ENCODE results near the gene SMPD3.

GRCh38 chr16:68446681-68447652 is 1.3 kb downstream of the SMPD3 start:
- TF ChIP-seq CTCF (IDR thresholded peaks at IDR 0.05) (no peak), CHD4 (IDR thresholded peaks at IDR 0.05; ENCODE audit: borderline replicate concordance) (no peak)
